Right ventricle myocardium inferior (tissue), 1 donor: Measurements from ENCODE around the gene DLEU7. TPM values are rescaled to one million over a fixed set of nuclear protein-coding genes. Genes with fewer than 3 reads are reported as not detected.
A peak's percentile ranks its signal among the peaks of the same experiment; 100 is the strongest.

Source experiments
- ATAC-seq: fragments of 200-7000 bp; cut with Tn5 transposase; one replicate; pipeline ENCODE4 v1.9.1; 2020; ENCODE audit warnings: mild to moderate bottlenecking, moderate library complexity
- DNase-seq: peaks from one replicate; pipeline ENCODE4 v3.0.0; 2021; ENCODE audit errors: missing footprints
- intact Hi-C: fragments of 100-400 bp; cut with DNase I; formaldehyde crosslinking; loops from one replicate; pipeline ENCODE4 v1.11.0; 2022
- total RNA-seq: library from RNA; stranded (reverse); fragmentation: NEBNext Ultra II Directional; extraction: Animal tissue kit (Norgen Biotek cat#: 25700); gene quantifications from one replicate; pipeline ENCODE4 v1.2.1, GENCODE V29; 2021
- donor health status: DM: no; HTN: yes; CAD: no; lungs with severe emphysema.

The DLEU7 gene
- total RNA-seq, 1 donor from 2014 or later, result not detected

DNA sequence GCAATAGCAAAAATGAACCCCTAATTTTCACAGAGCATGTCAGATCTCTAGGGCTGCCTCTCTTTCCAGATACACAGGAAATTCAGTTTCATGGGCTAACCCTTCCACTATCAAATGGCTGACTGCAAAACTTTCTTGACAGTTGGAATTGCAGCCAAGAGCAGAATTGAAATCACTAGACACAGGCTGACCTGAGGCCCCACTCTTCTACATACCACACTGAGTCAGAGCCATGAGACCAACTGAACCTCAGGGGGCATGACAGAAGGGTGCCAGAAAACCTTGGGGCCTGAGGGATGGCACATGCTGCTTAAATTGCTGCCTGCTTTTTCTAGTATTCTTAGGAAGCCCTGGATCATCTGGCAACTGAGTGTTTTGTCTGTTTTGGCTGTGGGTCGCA lies 1.7 kb upstream of the DLEU7 start:
- DNase-seq (no peak), ATAC-seq (no peak)
- intact Hi-C loops, result no loop called here

DNA sequence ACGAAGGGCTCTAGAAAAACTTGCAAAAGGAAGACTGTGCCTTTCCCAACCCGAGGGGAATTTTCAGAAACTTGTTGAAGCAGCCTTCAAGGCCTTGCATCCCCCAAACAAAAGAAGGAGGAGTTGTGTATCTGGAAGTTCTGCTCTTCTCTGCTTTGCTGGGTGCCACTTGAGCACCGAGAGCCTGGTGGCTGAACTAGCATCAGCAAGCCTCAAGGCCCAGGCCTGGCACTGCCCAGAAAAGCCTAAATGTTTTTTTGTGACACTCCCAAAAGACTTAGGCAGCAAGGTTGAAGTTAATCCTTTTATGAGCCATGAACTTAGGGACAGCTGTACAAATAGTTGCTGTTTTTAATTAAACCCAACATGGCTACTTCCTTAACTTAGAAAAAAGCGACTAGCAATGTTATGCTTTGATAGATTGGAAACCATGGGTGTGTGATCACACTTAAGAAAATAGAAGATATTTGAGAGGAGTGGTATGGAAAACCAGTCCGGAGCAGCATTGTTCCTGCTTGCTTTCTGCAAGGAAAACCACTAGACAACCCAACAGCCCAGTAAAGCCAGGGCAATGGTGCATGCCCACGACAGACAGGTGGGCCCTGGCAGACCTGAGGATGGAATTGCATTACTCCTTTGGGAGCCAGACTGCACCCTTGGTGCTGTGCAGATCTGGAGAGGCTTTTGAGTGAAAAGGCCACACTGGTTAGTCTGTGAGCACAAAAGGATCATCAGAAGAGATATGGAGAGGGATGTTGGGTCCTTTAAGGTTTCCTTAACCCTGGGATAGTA lies 788 bp upstream of the DLEU7 start:
- intact Hi-C loops, result no loop called here
- ATAC-seq (no peak), DNase-seq (no peak)

DNA sequence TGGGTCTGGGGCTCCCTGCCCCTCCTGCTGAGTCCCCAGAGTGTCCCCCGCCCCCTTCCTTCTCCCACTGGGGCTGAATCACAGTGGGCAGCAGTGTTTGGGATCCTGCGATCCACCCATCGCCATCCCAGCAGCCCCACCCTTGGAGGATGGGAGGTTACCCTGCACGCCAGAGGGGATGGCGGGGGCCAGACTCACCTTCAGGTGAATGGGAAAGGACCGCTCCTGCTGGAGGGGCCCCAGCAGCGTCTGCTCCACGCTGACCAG lies 569 bp downstream of the DLEU7 start:
- ATAC-seq, result no peak
- intact Hi-C loops, result no loop called here
- peak; percentile 40 for DNase-seq

DNA sequence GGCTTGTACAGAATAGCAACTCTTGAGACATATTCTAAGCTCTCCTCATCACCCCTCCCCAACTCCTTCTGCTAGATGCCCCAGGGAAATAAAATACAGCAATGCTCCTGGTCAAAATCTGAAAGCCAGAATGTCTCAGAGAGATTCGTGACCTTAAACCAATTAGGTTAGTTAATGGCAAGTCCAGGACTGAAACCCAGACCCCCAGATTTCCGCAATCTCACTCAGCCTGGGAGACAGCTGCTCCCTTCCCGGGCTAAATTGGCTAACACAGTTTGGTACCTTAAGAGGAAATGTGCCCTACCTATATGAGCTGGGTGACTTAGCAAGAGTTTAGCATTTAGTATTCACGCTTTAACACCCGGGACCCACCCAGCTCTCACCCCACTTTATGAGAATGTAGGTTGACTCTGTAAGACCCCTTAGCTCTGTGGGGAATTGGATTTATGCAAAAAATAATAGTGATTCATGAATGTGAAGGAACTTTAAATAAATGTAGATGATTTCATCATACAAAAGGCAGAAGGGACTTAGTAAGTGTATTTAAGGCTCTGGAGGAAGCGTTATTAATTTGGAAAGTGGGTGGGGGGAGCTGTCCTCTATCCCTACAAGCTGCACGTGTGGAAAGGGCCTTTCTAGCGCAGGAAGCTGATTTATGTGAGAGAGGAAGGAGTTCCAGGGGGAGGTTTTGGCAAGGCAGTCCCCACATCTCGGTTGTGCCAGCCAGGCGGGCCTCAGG lies 1.1 kb downstream of the DLEU7 start:
- intact Hi-C loops, result no loop called here
- peak; percentile 44 for DNase-seq
- ATAC-seq, result no peak

DNA sequence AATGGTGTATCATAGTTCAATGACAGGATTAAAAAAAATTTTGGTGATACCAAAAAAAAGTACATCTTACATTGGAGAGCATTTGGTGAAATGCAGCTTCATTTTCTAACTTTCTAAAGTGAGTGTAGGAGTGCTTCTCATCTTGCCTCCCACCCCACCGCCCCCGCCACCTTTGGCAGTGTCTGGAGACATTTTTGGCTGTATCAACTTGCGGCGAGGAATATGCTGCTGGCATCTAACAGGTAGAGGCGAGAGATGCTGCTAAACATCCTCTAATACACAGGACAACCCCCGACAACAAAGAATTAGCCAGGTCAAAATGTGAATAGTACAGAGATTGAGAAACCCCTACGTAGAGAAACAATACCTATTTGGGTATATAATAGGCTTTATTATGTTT lies 1.7 kb downstream of the DLEU7 start:
- ATAC-seq (no peak), DNase-seq (no peak)
- intact Hi-C loops, result no loop called here

DNA sequence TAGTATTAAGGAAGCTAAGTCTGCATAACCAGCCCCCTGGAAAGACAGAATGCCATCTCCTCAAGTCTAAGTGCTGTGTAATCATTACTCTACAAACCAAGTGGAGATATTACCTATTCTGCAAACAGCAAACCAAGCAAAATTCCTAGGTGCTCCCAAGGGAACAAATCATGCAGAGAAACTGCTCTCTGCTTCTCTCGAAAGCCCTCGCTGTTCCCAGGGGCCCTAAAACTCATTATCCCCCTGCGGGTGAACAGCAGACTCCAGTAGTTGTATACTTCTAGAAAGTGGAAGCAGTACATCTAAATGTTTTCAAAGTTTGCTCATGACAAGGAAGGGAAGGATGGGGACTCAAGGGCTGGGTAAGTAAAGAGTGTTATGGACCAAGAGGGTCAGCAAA lies 3.2 kb downstream of the DLEU7 start:
- ATAC-seq (no peak), DNase-seq (no peak)
- intact Hi-C loops, result no loop called here

DNA sequence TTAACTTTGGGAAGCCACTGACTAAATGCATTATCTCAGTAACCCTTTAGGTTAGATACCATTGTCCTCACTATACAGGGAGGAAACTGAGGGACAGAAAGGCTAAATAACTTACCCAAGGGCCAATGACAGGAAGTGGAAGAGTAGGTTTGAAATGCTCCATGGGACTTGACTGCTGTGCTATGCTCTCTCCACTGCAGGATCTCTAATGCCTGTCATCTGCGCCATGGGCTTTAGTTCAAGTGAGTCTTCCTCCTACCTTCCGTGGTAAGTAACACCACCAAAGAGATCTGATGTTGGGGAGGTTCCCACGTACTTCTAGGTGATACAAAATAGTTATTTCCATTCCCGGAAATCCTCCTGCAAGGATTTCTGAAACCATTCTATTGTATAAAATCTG lies 3.7 kb downstream of the DLEU7 start:
- intact Hi-C loops, result no loop called here
- ATAC-seq (no peak), DNase-seq (no peak)

DNA sequence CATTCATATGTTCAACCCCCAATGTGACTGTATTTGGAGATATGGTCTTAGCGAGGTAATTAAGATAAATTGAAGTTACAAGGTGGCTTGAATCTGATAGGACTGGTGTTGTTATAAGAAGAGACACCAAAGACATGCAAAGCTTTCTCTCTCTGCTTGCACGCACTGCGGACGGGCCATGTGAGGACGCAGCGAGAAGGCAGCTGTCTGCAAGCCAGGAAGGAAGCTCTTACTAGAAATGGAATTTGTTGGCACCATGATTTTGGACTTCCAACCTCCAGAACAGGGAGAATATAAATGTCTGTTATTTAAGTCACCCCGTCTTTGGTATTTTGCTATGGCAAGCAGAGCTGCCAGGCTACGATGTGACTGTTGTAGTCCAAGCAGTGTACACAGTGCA lies 4.8 kb downstream of the DLEU7 start:
- no peak for ATAC-seq
- DNase-seq, result no peak
- intact Hi-C loops, result no loop called here

DNA sequence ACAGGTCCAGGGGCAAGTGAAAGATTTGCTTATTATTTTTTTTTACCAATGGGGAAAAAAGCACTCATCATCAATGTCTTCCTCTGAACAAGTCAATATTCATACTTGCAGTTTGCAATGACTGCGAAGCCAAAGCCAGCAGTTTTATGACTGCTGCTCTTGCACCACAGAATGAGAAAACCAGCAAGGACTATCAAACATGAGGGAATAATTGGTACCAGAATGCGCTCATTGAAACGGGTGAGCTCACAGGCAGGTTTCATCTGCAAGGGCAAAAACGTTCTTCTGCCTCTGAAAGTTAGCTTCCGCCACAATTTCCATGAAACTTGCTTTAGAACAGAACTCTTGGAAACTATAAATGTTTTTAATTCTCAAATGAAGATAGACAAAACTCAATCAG lies 5.5 kb downstream of the DLEU7 start:
- intact Hi-C loops, result no loop called here
- no peak for DNase-seq
- no peak for ATAC-seq

DNA sequence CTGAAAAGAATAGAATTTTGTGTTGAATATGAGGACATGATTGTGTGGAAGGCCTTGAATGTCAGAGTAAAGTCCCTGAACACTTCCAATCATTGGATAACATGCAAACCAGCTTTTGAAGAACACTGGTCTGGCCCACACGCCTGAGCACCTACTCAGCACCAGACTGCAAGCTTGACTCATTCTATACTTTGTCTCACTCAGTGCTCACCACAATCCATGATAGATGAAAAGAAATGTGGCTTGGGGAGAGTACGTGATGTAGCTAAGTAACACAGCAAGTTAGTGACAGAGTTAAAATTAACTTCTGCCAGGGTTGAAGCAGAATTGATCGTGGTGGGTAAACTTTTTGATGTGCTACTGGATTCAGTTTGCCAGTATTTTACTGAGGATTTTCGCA lies 12.0 kb downstream of the DLEU7 start:
- ATAC-seq (no peak), DNase-seq (no peak)
- intact Hi-C loops, result no loop called here

DNA sequence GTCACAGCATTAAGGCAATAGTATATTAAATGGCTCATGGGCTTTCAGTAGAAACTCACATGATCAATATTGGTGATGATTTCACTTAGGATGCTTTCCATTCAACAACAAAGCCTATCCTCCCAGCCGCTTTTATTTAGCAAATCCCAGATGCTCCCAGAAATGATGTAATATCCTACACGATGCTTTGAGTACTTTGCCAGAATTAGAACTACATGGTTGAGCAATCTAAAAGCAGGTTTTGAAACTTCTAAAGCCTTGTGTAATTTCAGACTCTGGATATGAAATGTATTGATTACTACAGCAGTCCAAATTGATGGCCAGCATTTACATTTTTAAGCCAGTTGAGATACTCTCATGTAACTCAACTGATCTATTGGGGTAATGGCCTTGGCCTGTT lies 13.6 kb downstream of the DLEU7 start:
- ATAC-seq (no peak), DNase-seq (no peak)
- intact Hi-C loops, result no loop called here

DNA sequence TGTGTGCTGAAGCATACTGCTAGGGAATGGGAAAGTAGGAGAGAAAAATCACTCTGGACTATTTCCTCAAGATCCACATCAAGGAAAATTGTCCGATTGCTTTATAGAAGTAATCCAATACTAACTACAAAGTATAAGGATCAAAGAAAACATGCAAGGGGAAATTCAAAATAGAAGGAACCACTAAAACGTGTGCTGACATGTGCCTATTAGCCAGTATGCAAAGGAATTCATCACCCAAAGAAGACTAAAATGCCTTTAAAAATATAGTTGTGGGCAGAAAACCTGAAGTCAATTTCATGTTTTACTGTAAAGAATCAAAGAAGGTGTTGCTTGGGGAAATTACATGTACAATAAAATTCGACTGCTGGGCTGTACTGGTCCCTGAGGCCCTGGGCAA lies 14.3 kb downstream of the DLEU7 start:
- no peak for ATAC-seq
- intact Hi-C loops, result no loop called here
- no peak for DNase-seq

DNA sequence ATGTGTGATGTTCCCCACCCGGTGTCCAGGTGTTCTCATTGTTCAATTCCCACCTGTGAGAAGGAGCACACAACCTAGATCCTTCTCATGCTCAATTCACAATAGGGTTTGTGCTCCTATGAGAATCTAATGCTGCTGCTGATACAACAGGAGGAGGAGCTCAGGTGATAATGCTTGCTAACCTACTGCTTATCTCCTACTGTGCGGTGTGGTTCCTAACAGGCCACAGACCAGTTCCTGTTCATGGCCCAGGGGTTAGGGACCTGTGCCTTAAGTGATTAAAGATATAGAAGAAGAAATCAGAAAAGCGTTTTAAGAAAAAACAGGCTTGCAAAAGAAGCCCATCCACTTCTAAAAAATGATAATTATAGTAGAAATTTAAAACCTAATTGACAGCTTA lies 17.5 kb downstream of the DLEU7 start:
- intact Hi-C loops, result no loop called here
- ATAC-seq, result no peak
- no peak for DNase-seq

DNA sequence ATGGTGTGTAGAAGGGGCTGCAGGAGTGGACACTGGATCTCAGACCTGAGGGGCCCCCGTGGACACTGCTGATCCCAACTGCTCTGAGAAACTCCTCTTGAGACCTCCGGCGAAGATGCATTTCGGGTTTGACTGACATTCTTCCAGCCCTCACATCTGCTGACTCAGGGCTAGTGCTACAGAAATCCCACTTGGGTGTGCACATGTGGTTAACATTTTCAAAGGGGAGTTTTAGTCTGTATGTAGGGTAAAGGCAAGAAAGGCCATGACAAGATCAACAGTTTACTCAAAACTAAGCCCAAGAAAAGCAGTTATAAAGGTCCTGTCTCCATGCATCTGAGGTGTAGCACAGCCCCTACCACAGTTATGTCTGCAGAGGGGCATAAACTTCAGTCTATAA lies 31.2 kb downstream of the DLEU7 start:
- intact Hi-C loops, result no loop called here
- ATAC-seq (no peak), DNase-seq (no peak)

DNA sequence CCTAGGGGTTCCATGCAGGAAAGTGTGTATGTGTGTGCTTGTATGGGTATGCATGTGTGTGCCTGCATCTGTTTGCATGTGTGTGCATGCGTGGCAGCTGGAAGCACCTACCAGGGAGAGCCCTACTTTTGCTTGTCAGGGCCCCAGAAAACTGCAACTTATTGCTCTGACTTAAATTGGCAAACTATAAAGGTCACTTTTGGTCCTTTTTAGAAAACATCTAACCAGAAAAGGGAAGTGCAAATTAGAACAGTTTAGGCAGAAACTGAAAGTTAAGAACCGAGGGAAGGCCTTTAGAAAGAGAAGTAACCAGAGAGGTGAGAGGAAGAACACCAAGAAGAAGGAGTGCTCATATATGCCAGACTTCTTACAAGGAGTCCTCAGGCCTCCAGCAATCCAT lies 32.5 kb downstream of the DLEU7 start:
- no peak for DNase-seq
- intact Hi-C loops, result no loop called here
- no peak for ATAC-seq

DNA sequence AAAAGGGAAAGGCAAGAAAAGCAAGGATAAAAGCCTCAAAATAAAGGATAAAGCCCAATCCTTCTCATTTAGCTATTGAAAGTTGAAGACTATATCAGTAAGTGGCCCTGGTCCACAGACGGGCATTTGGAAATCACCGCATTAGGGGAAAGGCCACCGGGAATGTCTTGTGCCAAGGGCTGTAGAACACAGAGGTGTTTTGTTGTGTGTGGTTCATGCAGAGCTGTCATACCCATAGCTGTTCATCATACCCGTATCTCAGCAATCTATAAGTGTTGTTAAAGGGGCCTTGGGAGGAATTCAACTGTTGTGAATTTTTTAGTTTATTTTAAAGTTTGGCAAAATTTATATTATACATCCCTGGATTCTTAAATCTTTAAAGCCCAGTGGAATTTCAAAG lies 33.0 kb downstream of the DLEU7 start:
- no peak for DNase-seq
- no peak for ATAC-seq
- intact Hi-C loops, result no loop called here

DNA sequence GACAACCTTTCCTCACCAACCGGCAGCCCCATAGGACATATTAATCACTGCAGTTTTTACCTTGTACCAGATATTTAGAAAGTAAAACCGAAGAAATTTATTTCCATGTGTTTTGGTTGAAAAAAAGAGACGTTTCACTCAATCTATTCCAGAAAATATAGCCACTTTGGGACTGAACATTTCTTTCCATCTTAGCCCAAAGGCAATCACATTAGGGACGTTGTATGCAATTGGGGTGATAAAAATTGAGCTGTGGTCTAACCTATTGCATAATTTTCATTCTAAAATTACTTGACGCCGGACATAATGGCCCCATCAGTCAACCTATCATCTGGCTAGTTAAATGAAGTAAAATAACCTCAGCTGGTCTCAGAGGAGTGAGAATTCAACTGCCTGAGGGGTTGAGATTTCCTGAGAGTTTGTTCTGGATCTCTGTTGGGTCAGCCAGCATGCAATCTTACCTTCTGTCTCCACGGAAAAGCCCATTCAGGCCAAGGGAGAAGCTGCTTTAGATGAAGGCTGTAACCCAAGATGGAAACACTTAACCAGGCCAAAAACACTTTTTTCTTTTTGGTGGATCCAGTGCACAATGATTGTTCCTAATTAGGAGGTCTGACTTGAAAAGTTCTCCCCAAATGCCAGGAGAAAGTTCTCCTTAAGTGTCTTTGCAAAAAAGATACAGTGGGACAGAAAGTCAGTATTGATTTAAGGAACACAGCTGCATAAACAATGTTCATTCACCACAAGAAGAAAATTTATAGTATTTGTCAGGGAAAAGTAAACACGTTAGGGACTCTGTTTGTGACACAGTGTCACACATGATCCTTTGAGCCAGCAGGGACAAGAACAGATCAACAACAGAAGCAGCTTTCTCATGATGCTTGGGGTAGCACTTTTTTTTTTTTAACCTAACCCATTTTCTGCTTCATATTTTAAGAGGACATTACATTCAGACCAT lies 34.1 kb downstream of the DLEU7 start:
- DNase-seq (no peak), ATAC-seq (no peak)
- intact Hi-C loops, result loop anchor here (10.0 kb wide), 1 partner anchor 685 kb away; no protein-coding TSS in a partner anchor

DNA sequence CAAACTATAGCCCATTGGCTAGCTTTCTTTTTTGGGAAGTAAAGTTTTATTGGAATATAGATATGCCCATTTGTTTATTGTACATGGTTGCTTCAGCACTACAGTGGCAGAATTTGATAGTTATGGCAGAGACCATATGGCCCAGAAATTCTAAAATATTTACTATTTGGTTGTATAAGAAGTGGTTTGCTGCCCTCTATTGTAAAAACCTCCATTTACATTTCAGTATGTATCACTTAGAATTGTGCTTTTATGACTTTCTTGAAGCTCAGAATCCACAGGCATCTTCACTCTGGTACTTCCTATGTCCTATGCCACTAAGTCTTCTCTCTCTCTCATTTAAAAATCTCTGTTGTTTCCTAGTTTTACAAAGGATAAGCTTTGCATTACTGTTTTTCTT lies 37.7 kb downstream of the DLEU7 start:
- intact Hi-C loops, result loop anchor here (2.0 to 10.0 kb wide), 2 partner anchors 681 to 829 kb away; no protein-coding TSS in a partner anchor
- no peak for ATAC-seq
- no peak for DNase-seq

DNA sequence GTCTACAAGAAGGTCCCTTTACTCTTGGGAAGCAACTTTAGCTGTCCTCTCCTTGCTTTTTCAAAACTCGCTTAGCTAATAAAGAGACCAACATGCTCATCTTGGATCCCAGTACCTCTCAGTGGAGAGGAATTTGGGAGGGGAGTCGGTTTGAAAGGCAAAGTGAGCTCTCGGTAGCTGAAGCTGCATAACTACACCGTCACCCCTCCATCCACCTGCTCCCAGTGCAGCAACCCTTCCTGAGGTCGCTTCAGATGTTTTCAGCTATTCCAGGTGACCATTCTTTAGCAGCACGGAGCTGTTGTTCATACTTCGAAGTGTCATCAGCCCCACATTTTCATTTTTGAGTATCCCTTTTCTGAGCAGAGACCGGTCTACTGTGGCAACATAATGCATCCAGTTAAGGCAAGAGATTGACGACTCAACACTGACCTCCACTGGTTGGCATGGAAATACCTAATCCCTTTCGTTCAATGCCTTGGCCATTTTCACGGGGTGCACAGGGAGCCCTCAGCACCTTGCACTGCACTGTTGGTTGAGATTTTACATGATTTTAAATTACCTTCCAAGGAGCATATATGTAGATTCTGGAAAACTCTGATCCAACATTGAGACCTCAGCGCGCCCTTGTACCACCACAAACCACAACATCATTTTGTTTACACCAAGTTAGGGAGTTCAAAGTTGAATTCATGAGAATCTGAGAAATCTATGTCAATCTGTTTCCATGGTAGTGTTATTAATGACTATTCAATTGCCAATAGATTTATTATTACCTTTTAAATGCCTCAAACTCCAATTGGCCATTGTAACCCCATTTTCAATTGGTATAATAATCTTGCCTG lies 42.2 kb downstream of the DLEU7 start:
- ATAC-seq (peak; percentile 93), DNase-seq (no peak)
- intact Hi-C loops, result loop anchor here (5.0 to 10.0 kb wide), 6 partner anchors 111 to 714 kb away; no protein-coding TSS in a partner anchor
